Activated CD8-positive, alpha-beta T cell treated with anti-CD3 and anti-CD28 coated beads for 36 hours (primary cell): ENCODE measurements around the gene SMIM29. TPM values are rescaled to one million over a fixed set of nuclear protein-coding genes. Genes with fewer than 3 reads are reported as not detected.

Experiments used
- ATAC-seq: fragments of 200-7000 bp; cut with Tn5 transposase; one replicate; pipeline ENCODE4 v1.10.0; 2021; ENCODE audit warnings: mild to moderate bottlenecking, moderate library complexity
- CTCF ChIA-PET: fragments of 350-600 bp; sonication (Branson Sonifier 250); formaldehyde crosslinking; loops from one replicate; lab custom pipeline; 2021; ENCODE audit warnings: antibody characterized with exemption; lab: Charles Lee
- POLR2A ChIA-PET: fragments of 350-600 bp; sonication (Branson Sonifier 250); formaldehyde crosslinking; loops from one replicate; lab custom pipeline; 2021; ENCODE audit warnings: antibody characterized with exemption; lab: Charles Lee
- DNase-seq: peaks from one replicate; pipeline ENCODE4 v3.0.0-alpha.2; 2020
- H3K27ac Mint-ChIP-seq: one replicate; pipeline ENCODE4 v1.8.0; 2021; ENCODE audit warnings: mild to moderate bottlenecking, mixed read lengths
- H3K27me3 Mint-ChIP-seq: one replicate; pipeline ENCODE4 v1.8.0; 2021; ENCODE audit warnings: mixed read lengths
- H3K36me3 Mint-ChIP-seq: one replicate; pipeline ENCODE4 v1.8.0; 2021; ENCODE audit warnings: low read depth, mixed read lengths
- H3K4me1 Mint-ChIP-seq: one replicate; pipeline ENCODE4 v1.8.0; 2021; ENCODE audit warnings: low read depth, mixed read lengths
- H3K4me3 Mint-ChIP-seq: one replicate; pipeline ENCODE4 v1.8.0; 2021; ENCODE audit warnings: mild to moderate bottlenecking, moderate library complexity, mixed read lengths
- H3K9me3 Mint-ChIP-seq: one replicate; pipeline ENCODE4 v1.8.0; 2021; ENCODE audit warnings: mixed read lengths
- CTCF ChIP-seq: fragments of 200-600 bp; IDR thresholded peaks from one replicate; pipeline ENCODE4 v1.8.0; 2022; ENCODE audit warnings: antibody characterized with exemption, mild to moderate bottlenecking
- intact Hi-C: fragments of 100-400 bp; cut with micrococcal nuclease; formaldehyde crosslinking; loops from one replicate; pipeline ENCODE4 v1.10.0; 2022
- total RNA-seq, 2 experiments: library from RNA; stranded (reverse); gene quantifications; one replicate each; pipeline ENCODE4 v1.2.3, GENCODE V29; 2021

Gene SMIM29
- total RNA-seq, 2 experiments from 2014 or later = 13.3 to 16.4 TPM

- H3K4me1 Mint-ChIP-seq = peaks cover 20% of the 10 kb centered on the region
- no peak for TF ChIP-seq CTCF
- H3K27ac Mint-ChIP-seq = peak overlapping the region; percentile 74
- intact Hi-C loops = no loop called here
- ChIA-PET POLR2A (interaction anchor here (0.7 to 1.0 kb wide), 2 partner anchors 53 to 82 kb away, joined by 3 read pairs; no protein-coding TSS in a partner anchor), CTCF (interaction anchor here (0.7 to 1.4 kb wide), 4 partner anchors 72 to 127 kb away, joined by 3 to 5 read pairs (median 4); no protein-coding TSS in a partner anchor)
- peaks cover 31% of the 10 kb centered on the region for H3K36me3 Mint-ChIP-seq
- ATAC-seq (peak; percentile 71), DNase-seq (peak; percentile 48)
- H3K27me3 Mint-ChIP-seq = no peaks in the 10 kb centered on the region
- no peak overlapping the region for H3K4me3 Mint-ChIP-seq
- no peaks in the 10 kb centered on the region for H3K9me3 Mint-ChIP-seq
These were observed 39.8 kb upstream of the SMIM29 start for GRCh38 chr6:34288581-34288980.

- POLR2A ChIA-PET = interaction anchor here (1.0 kb wide), 1 partner anchor 72 kb away, joined by 5 read pairs; no protein-coding TSS in a partner anchor
- H3K27me3 Mint-ChIP-seq = no peaks in the 10 kb centered on the region
- H3K36me3 Mint-ChIP-seq = peaks cover 26% of the 10 kb centered on the region
- H3K27ac Mint-ChIP-seq = no peak overlapping the region
- no peak for ATAC-seq
- intact Hi-C loops = no loop called here
- H3K4me1 Mint-ChIP-seq = peaks cover 20% of the 10 kb centered on the region
- H3K4me3 Mint-ChIP-seq = no peak overlapping the region
- CTCF ChIA-PET = no interaction called here
- H3K9me3 Mint-ChIP-seq = no peaks in the 10 kb centered on the region
- no peak for TF ChIP-seq CTCF
- DNase-seq = no peak
These were observed 36.8 kb upstream of the SMIM29 start for GRCh38 chr6:34285448-34286164.

- CTCF ChIA-PET = no interaction called here
- no peak for ATAC-seq
These were observed 36.0 kb upstream of the SMIM29 start for GRCh38 chr6:34284563-34285447.

GRCh38 chr6:34281702-34282334 lies 33.0 kb upstream of the SMIM29 start:
- ChIA-PET CTCF (interaction anchor here (0.8 to 1.1 kb wide), 2 partner anchors 86 to 118 kb away, joined by 3 to 4 read pairs; no protein-coding TSS in a partner anchor), POLR2A (no interaction called here)
- Mint-ChIP-seq H3K27me3 (no peaks in the 10 kb centered on the region), H3K4me3 (no peak overlapping the region), H3K4me1 (peaks cover 5% of the 10 kb centered on the region), H3K9me3 (no peaks in the 10 kb centered on the region), H3K36me3 (peaks cover 29% of the 10 kb centered on the region), H3K27ac (no peak overlapping the region)
- intact Hi-C loops = no loop called here
- DNase-seq (no peak), ATAC-seq (no peak)
- TF ChIP-seq CTCF = no peak

More at GRCh38 chr6:34284563-34285447, 36.0 kb upstream of the SMIM29 start:
- intact Hi-C loops = no loop called here
- Mint-ChIP-seq H3K27me3 (no peaks in the 10 kb centered on the region), H3K36me3 (peaks cover 26% of the 10 kb centered on the region), H3K27ac (peak overlapping the region; percentile 16), H3K4me1 (peaks cover 19% of the 10 kb centered on the region), H3K4me3 (no peak overlapping the region), H3K9me3 (no peaks in the 10 kb centered on the region)
- no peak for TF ChIP-seq CTCF
- no peak for DNase-seq
- POLR2A ChIA-PET = interaction anchor here (1.0 kb wide), 1 partner anchor 73 kb away, joined by 5 read pairs; no protein-coding TSS in a partner anchor
